ENCODE results near the gene AKAP8.

DNA sequence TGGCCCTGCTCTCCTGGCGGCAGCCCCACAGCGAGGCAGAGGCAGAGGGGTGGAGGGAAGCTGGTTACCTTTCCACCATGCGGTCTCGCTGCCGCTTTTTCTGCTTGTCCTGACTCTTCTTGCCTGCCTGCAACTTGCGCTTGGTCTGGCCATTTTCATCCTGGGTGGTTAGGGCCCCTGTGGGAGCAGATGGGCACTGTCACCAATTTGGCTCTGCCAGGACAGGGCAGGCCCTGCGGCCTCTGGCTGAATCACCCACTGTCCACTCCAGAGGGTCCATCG, 19.6 kb upstream of the AKAP8 start:
- TF ChIP-seq, protein P1, sequence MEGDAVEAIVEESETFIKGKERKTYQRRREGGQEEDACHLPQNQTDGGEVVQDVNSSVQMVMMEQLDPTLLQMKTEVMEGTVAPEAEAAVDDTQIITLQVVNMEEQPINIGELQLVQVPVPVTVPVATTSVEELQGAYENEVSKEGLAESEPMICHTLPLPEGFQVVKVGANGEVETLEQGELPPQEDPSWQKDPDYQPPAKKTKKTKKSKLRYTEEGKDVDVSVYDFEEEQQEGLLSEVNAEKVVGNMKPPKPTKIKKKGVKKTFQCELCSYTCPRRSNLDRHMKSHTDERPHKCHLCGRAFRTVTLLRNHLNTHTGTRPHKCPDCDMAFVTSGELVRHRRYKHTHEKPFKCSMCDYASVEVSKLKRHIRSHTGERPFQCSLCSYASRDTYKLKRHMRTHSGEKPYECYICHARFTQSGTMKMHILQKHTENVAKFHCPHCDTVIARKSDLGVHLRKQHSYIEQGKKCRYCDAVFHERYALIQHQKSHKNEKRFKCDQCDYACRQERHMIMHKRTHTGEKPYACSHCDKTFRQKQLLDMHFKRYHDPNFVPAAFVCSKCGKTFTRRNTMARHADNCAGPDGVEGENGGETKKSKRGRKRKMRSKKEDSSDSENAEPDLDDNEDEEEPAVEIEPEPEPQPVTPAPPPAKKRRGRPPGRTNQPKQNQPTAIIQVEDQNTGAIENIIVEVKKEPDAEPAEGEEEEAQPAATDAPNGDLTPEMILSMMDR (IDR thresholded peaks at IDR 0.05) = no peak
- no peak for TF ChIP-seq POLR2A (IDR thresholded peaks at IDR 0.05)

Data from esophagus squamous epithelium (tissue), 4 donors.